ENCODE results near the gene AOAH.

DNA sequence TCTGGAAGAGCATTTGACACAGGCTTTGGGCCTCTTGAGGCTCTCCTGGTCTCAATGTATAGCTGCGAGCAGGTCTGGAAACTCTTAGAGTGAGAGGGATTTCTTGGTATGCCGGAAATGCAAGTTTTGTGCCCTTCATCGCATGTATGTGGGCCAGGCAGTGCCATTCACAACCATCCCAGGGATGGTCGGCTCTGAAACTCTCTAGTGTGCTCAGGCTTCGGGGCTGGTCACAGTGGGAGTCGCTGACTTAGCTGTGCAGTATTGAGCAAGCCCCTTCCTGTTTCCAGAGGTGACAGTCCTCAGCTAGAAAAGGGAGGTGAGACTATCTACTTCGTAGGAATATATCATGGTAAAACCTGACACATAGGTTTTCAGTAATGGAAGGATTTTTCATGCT, 2.0 kb upstream of the AOAH start:
- TF ChIP-seq EZH2 (IDR thresholded peaks at IDR 0.05; ENCODE audit: insufficient read depth, poor library complexity, severe bottlenecking) (no peak), EZH2phosphoT487 (IDR thresholded peaks at IDR 0.05; ENCODE audit: insufficient read depth, low read depth) (no peak)

All from GM23248 (cell line).